Measurements from ENCODE around the gene PARP8. TPM values are rescaled to one million over a fixed set of nuclear protein-coding genes. Genes with fewer than 3 reads are reported as not detected.

Gene PARP8
- total RNA-seq, 3 donors from 2014 or later, result 24.3 to 41.7 (median 26.2) TPM

GRCh38 chr5:50822761-50823160 is 156.3 kb downstream of the PARP8 start:
- H3K27me3 ChIP-seq, result no peaks in the 10 kb centered on the region
- no peak for TF ChIP-seq CTCF (IDR thresholded peaks at IDR 0.05)
- no peak for TF ChIP-seq POLR2AphosphoS5 (IDR thresholded peaks at IDR 0.05)
- no peak for TF ChIP-seq POLR2A (IDR thresholded peaks at IDR 0.05)
- no peaks in the 10 kb centered on the region for H3K4me1 ChIP-seq
- no peaks in the 10 kb centered on the region for H3K9me3 ChIP-seq
- intact Hi-C loops (cut with DNase I; ENCODE audit: low total_unique reads), result no loop called here
- no peaks in the 10 kb centered on the region for H3K36me3 ChIP-seq
- no peak overlapping the region for H3K27ac ChIP-seq
- H3K4me3 ChIP-seq, result no peak overlapping the region
- DNase-seq (ENCODE audit: low spot score in 2 of 2), result no peak

- Histone ChIP-seq H3K9me3 (no peaks in the 10 kb centered on the region), H3K4me1 (no peaks in the 10 kb centered on the region), H3K4me3 (no peak overlapping the region), H3K36me3 (no peaks in the 10 kb centered on the region), H3K27me3 (no peaks in the 10 kb centered on the region), H3K27ac (no peak overlapping the region)
- intact Hi-C loops (cut with DNase I; ENCODE audit: low total_unique reads), result no loop called here
- DNase-seq (ENCODE audit: low spot score in 2 of 2), result no peak
- no peak for TF ChIP-seq POLR2A (IDR thresholded peaks at IDR 0.05)
- TF ChIP-seq CTCF (IDR thresholded peaks at IDR 0.05), result no peak
- TF ChIP-seq POLR2AphosphoS5 (IDR thresholded peaks at IDR 0.05), result no peak
These were observed 157.1 kb downstream of the PARP8 start for GRCh38 chr5:50823568-50823967.

GRCh38 chr5:50824109-50824508 is 157.7 kb downstream of the PARP8 start:
- Histone ChIP-seq H3K4me1 (no peaks in the 10 kb centered on the region), H3K27ac (no peak overlapping the region), H3K4me3 (no peak overlapping the region), H3K9me3 (no peaks in the 10 kb centered on the region), H3K27me3 (no peaks in the 10 kb centered on the region), H3K36me3 (no peaks in the 10 kb centered on the region)
- intact Hi-C loops (cut with DNase I; ENCODE audit: low total_unique reads), result no loop called here
- no peak for DNase-seq (ENCODE audit: low spot score in 2 of 2)
- no peak for TF ChIP-seq POLR2A (IDR thresholded peaks at IDR 0.05)
- TF ChIP-seq CTCF (IDR thresholded peaks at IDR 0.05), result no peak
- TF ChIP-seq POLR2AphosphoS5 (IDR thresholded peaks at IDR 0.05), result no peak

- intact Hi-C loops (cut with DNase I; ENCODE audit: low total_unique reads), result no loop called here
- DNase-seq (ENCODE audit: low spot score in 2 of 2), result no peak
- Histone ChIP-seq H3K27me3 (no peaks in the 10 kb centered on the region), H3K9me3 (no peaks in the 10 kb centered on the region), H3K36me3 (no peaks in the 10 kb centered on the region), H3K4me1 (no peaks in the 10 kb centered on the region), H3K27ac (no peak overlapping the region), H3K4me3 (no peak overlapping the region)
- TF ChIP-seq CTCF (IDR thresholded peaks at IDR 0.05) (no peak), POLR2AphosphoS5 (IDR thresholded peaks at IDR 0.05) (no peak), POLR2A (IDR thresholded peaks at IDR 0.05) (no peak)
These were observed 161.2 kb downstream of the PARP8 start for GRCh38 chr5:50827516-50828247.

GRCh38 chr5:50829023-50829422 is 162.6 kb downstream of the PARP8 start:
- TF ChIP-seq CTCF (IDR thresholded peaks at IDR 0.05) (no peak), POLR2AphosphoS5 (IDR thresholded peaks at IDR 0.05) (no peak), POLR2A (IDR thresholded peaks at IDR 0.05) (no peak)
- H3K4me1 ChIP-seq, result no peaks in the 10 kb centered on the region

More at GRCh38 chr5:50829023-50829422, 162.6 kb downstream of the PARP8 start:
- Histone ChIP-seq H3K4me3 (no peak overlapping the region), H3K36me3 (no peaks in the 10 kb centered on the region), H3K27ac (no peak overlapping the region), H3K9me3 (no peaks in the 10 kb centered on the region), H3K27me3 (no peaks in the 10 kb centered on the region)
- intact Hi-C loops (cut with DNase I; ENCODE audit: low total_unique reads), result no loop called here
- no peak for DNase-seq (ENCODE audit: low spot score in 2 of 2)
